ENCODE results near the gene TMX2. TPM values are rescaled to one million over a fixed set of nuclear protein-coding genes. Genes with fewer than 3 reads are reported as not detected.

Gene TMX2
- polyA plus RNA-seq, 1 donor from 2014 or later = 130 TPM

DNA sequence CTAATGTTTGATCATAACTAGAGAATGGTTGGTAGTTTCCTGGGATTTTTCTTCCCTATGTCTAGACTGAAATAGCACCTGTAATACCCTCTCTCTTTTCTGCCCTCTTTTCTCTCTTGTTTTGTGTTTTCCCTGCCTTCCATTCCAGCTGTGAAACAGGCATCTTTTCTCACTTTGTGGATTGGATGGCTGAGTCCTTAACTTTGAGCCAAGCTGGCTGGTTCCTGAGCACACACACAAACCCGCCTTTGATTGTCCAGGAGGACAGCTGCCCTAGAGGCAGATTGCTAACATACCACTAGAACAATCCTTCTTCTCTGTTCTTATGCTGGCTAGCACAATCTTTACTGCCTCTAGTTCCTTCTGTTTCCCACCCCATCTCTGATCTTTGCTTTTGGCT lies 66.9 kb downstream of the TMX2 start:
- peaks cover 61% of the 10 kb centered on the region for H3K79me2 ChIP-seq (replicated peaks; ENCODE audit: insufficient read depth, low read length)
- TF ChIP-seq EZH2 (IDR thresholded peaks at IDR 0.05; ENCODE audit: borderline replicate concordance, insufficient read depth, low read length, poor library complexity, severe bottlenecking) = no peak
- TF ChIP-seq, protein P1, sequence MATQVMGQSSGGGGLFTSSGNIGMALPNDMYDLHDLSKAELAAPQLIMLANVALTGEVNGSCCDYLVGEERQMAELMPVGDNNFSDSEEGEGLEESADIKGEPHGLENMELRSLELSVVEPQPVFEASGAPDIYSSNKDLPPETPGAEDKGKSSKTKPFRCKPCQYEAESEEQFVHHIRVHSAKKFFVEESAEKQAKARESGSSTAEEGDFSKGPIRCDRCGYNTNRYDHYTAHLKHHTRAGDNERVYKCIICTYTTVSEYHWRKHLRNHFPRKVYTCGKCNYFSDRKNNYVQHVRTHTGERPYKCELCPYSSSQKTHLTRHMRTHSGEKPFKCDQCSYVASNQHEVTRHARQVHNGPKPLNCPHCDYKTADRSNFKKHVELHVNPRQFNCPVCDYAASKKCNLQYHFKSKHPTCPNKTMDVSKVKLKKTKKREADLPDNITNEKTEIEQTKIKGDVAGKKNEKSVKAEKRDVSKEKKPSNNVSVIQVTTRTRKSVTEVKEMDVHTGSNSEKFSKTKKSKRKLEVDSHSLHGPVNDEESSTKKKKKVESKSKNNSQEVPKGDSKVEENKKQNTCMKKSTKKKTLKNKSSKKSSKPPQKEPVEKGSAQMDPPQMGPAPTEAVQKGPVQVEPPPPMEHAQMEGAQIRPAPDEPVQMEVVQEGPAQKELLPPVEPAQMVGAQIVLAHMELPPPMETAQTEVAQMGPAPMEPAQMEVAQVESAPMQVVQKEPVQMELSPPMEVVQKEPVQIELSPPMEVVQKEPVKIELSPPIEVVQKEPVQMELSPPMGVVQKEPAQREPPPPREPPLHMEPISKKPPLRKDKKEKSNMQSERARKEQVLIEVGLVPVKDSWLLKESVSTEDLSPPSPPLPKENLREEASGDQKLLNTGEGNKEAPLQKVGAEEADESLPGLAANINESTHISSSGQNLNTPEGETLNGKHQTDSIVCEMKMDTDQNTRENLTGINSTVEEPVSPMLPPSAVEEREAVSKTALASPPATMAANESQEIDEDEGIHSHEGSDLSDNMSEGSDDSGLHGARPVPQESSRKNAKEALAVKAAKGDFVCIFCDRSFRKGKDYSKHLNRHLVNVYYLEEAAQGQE (IDR thresholded peaks at IDR 0.05; ENCODE audit: borderline replicate concordance) = no peak
- TF ChIP-seq, protein P2, sequence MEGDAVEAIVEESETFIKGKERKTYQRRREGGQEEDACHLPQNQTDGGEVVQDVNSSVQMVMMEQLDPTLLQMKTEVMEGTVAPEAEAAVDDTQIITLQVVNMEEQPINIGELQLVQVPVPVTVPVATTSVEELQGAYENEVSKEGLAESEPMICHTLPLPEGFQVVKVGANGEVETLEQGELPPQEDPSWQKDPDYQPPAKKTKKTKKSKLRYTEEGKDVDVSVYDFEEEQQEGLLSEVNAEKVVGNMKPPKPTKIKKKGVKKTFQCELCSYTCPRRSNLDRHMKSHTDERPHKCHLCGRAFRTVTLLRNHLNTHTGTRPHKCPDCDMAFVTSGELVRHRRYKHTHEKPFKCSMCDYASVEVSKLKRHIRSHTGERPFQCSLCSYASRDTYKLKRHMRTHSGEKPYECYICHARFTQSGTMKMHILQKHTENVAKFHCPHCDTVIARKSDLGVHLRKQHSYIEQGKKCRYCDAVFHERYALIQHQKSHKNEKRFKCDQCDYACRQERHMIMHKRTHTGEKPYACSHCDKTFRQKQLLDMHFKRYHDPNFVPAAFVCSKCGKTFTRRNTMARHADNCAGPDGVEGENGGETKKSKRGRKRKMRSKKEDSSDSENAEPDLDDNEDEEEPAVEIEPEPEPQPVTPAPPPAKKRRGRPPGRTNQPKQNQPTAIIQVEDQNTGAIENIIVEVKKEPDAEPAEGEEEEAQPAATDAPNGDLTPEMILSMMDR (IDR thresholded peaks at IDR 0.05; ENCODE audit: poor library complexity, severe bottlenecking) = no peak
- no peak for TF ChIP-seq TAF1 (IDR thresholded peaks at IDR 0.05; ENCODE audit: low read depth)
- no peak overlapping the region for H2AFZ ChIP-seq (ENCODE audit: low read depth, low read length)
- peak overlapping the region; percentile 83 for H3K27ac ChIP-seq (ENCODE audit: low read length)
- no peaks in the 10 kb centered on the region for H3F3A ChIP-seq (ENCODE audit: insufficient read depth, low read length, poor library complexity, severe bottlenecking)
- H3K27me3 ChIP-seq (ENCODE audit: insufficient read depth, low read depth, low read length) = no peaks in the 10 kb centered on the region
- H3K9me2 ChIP-seq (ENCODE audit: insufficient read depth, low read length) = no peaks in the 10 kb centered on the region
- peak overlapping the region; percentile 76 for H3K4me2 ChIP-seq (ENCODE audit: low read length)
- H3K4me3 ChIP-seq (ENCODE audit: low read length) = peak overlapping the region; percentile 57
- no peaks in the 10 kb centered on the region for H4K20me1 ChIP-seq (ENCODE audit: insufficient read depth)
- peak overlapping the region; percentile 62 for H3K9ac ChIP-seq (ENCODE audit: low read length)
- H3K36me3 ChIP-seq (ENCODE audit: insufficient read depth, low read length) = no peaks in the 10 kb centered on the region
- no peaks in the 10 kb centered on the region for H3K9me3 ChIP-seq (ENCODE audit: low read length)

DNA sequence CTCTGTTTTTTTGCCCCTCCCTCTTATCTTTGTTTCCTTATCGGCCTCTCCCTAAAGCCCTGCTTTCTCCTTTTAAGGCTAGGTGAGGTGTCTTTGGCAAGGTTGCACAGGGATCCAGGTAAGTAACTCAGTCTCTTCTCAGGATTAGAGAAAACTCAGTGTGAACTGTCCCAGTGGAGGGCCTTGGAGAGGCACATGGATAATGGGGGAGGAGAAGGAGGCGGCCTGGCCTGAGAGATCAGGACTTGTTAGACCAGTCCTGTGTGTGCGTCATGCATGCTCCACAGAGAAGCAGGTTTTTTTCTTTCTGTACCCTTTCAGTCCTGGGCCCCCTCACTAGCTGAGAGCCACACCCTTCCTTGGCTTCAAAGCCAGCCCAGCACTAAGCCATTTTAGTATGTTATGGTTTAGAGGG lies 69.1 kb downstream of the TMX2 start:
- Histone ChIP-seq H2AFZ (ENCODE audit: low read depth, low read length) (no peak overlapping the region), H3K9me2 (ENCODE audit: insufficient read depth, low read length) (no peaks in the 10 kb centered on the region), H3K9ac (ENCODE audit: low read length) (no peak overlapping the region), H3K4me2 (ENCODE audit: low read length) (no peak overlapping the region), H3K36me3 (ENCODE audit: insufficient read depth, low read length) (no peaks in the 10 kb centered on the region), H3K27me3 (ENCODE audit: insufficient read depth, low read depth, low read length) (no peaks in the 10 kb centered on the region), H3K4me3 (ENCODE audit: low read length) (no peak overlapping the region), H3K27ac (ENCODE audit: low read length) (no peak overlapping the region), H3K79me2 (replicated peaks; ENCODE audit: insufficient read depth, low read length) (peaks cover 56% of the 10 kb centered on the region), H4K20me1 (ENCODE audit: insufficient read depth) (peaks cover 4% of the 10 kb centered on the region), H3K9me3 (ENCODE audit: low read length) (no peaks in the 10 kb centered on the region), H3F3A (ENCODE audit: insufficient read depth, low read length, poor library complexity, severe bottlenecking) (no peaks in the 10 kb centered on the region)
- TF ChIP-seq EZH2 (IDR thresholded peaks at IDR 0.05; ENCODE audit: borderline replicate concordance, insufficient read depth, low read length, poor library complexity, severe bottlenecking) = no peak
- no peak for TF ChIP-seq POLR2AphosphoS5 (IDR thresholded peaks at IDR 0.05)
- TF ChIP-seq, protein P2 (IDR thresholded peaks at IDR 0.05; ENCODE audit: poor library complexity, severe bottlenecking) = no peak
- no peak for TF ChIP-seq TAF1 (IDR thresholded peaks at IDR 0.05; ENCODE audit: low read depth)
- no peak for TF ChIP-seq SMC3 (conservative IDR thresholded peaks at IDR 0.05; ENCODE audit: poor library complexity)
- no peak for TF ChIP-seq MXI1 (conservative IDR thresholded peaks at IDR 0.05; ENCODE audit: poor library complexity, severe bottlenecking)
- no peak for TF ChIP-seq EP300 (conservative IDR thresholded peaks at IDR 0.05; ENCODE audit: poor library complexity, severe bottlenecking)
- TF ChIP-seq, protein P1 (IDR thresholded peaks at IDR 0.05; ENCODE audit: borderline replicate concordance) = no peak
- no peak for TF ChIP-seq RAD21 (conservative IDR thresholded peaks at IDR 0.05)
